Measurements from ENCODE around the gene KIF26A.
"Not testable (repeated sequence)": the region's sequence is repeated elsewhere in the genome, so short reads cannot be mapped to it uniquely, and the experiment has no call there.

The KIF26A gene

DNA sequence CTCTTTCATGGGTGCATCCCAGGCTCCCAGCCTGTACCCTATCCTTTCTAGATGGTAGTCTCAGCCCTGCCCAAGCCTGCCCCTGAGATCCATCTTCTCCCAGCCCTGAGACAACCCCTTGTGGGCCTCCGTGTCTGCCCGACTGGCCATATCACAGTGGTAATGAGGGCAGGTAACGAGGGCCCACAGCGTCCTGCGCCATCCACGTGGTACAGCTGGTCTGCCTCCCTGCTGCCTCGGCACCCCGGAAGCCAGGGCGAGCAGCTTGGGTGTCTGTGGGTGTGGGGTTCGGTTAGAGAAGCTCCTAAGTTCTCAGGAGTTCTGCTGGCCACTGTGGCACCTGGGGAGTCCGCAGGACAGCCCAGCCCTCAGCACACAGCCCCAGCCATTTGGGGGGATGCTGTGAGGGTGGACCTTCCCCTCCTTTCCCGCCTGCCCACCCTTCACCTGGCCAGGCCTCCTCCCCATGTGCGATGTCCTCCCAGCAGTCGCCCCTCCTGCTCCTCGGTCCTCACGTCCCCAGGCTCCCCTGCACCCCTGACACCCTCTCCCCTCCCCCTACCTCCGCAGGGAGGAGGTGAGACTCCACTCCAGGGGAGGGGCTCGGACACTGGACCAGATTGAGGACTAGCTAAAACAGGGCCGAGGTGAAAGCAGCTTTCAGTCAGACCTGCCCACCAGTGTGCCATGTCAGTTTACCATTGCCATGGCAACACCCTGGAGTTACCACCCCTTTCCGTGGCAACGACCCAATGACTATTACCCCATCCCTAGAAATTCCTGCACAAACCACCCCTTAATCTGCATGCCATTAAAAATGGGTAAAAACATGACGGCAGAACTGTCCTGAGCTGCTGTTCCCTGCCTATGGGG, 69.0 kb downstream of the KIF26A start:
- DNase-seq (ENCODE audit: low read depth, low spot score) = no peak

DNA sequence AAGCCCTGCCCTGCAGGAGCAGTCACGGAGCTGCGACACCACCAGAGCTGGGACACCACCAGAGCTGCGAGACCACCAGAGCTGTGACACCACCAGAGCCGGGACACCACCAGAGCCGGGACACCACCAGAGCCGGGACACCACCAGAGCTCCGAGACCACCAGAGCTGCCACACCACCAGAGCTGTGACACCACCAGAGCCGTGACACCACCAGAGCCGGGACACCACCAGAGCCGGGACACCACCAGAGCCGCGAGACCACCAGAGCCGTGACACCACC, 69.6 kb downstream of the KIF26A start:
- not testable (repeated sequence) for DNase-seq (ENCODE audit: low read depth, low spot score)

DNA sequence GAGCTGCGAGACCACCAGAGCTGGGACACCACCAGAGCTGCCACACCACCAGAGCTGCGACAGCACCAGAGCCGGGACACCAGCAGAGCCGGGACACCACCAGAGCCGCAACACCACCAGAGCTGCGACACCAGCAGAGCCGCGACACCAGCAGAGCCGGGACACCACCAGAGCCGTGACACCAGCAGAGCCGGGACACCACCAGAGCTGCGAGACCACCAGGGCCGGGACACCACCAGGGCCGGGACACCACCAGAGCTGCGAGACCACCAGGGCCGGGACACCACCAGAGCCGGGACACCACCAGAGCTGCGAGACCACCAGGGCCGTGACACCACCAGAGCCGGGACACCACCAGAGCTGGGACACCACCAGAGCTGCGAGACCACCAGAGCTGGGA, 69.9 kb downstream of the KIF26A start:
- not testable (repeated sequence) for DNase-seq (ENCODE audit: low read depth, low spot score)

DNA sequence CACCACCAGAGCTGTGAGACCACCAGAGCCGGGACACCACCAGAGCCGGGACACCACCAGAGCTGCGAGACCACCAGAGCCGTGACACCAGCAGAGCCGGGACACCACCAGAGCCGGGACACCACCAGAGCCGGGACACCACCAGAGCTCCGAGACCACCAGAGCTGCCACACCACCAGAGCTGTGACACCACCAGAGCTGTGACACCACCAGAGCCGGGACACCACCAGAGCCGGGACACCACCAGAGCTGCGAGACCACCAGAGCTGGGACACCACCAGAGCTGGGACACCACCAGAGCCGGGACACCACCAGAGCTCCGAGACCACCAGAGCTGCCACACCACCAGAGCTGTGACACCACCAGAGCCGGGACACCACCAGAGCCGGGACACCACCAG, 70.7 kb downstream of the KIF26A start:
- not testable (repeated sequence) for DNase-seq (ENCODE audit: low read depth, low spot score)

DNA sequence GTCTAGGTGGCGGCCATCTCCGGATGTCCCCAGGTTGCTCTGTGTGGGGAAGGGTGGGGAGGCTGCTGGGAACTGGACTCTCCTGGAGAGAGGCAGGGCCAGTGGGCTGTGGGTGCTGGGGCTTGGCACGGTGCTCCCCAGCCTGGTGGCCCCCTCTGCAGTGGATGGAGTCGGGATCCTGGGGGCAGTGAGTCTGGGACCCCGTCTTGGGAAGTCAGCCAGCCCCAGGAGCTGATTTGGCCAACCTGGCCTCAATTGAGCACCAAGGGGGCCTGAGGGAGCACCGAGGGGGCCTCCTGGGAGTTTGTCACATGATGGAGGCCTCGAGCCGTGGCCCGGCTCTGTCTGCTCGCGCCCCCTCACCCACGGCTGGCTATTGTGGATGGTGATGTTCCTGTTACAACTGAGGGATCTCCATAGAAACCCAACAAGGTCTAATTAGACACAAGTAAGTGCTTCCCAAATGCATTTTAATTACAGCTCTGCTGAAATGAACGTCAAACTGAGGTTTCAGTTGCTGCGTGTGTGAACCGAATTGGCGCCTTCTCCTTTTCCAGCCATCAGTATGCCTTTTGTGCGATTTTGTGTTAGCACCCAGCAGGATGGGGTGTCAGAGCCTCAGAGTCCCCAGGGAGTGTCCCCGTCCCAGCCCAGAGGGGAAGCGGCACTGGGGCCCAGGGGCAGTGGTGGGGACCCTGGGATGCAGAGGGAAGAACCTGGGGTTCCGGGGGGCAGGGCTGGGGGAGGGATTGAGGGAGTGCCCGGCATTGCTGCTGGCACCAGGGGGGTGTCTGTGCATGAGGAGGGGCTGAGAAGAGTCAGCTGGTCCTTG, 71.8 kb downstream of the KIF26A start:
- DNase-seq (ENCODE audit: low read depth, low spot score) = no peak

DNA sequence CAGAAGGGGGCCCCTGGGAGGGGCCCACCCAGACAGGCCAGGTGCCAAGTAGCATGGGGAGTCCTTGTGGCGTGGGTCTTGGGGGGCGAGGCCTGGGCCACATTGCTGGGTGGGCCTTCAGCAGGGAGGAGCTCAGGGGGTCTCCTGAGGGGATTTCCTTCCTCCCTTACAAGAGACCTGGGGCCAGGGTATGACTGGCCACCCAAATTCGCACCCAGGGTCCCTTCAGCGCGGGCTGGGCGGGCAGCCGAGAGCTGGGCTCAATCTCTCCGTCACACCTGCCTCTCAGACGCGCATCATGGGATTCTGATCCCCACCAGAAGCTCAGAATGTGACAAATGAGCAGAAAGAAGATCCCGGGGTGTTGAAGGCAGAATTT, 72.4 kb downstream of the KIF26A start:
- DNase-seq (ENCODE audit: low read depth, low spot score) = no peak

DNA sequence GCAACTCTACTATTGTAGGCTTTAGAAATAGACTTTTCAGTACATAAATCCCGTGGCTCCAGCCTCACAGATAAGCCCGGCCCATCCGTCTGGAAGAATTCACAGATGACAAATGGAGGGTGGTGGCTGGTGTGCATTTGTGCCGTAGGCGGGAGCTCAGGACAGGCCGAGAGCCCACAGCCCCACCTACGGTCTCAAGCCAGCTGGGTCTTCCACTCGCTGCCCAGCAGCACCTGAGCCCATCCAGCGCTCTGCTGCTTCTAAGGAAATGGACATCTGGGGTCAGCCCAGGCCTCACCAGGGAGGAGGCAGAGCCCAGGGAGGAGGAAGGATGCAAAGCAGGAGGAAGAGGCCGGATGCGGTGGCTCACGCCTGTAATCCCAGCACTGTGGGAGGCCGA, 72.8 kb downstream of the KIF26A start:
- DNase-seq (ENCODE audit: low read depth, low spot score) = no peak

DNA sequence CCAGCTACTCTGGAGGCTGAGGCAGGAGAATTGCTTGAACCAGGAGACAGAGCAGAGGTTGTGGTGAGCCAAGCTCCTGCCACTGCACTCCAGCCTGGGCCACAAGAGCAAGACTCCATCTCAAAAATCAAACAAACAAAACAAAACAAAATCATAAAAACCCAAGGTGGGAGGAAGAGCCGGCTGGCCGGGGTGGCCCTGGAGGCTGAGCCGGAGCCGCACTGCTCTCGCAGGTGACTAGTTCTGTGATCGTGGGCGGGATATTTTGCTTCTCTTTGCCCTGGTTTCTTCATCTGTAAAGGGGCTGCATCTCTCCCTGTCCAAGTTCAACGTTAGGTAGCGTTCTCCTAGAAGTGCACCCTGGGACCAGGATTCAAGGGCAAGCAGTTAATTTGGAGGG, 73.4 kb downstream of the KIF26A start:
- DNase-seq (ENCODE audit: low read depth, low spot score) = no peak

DNA sequence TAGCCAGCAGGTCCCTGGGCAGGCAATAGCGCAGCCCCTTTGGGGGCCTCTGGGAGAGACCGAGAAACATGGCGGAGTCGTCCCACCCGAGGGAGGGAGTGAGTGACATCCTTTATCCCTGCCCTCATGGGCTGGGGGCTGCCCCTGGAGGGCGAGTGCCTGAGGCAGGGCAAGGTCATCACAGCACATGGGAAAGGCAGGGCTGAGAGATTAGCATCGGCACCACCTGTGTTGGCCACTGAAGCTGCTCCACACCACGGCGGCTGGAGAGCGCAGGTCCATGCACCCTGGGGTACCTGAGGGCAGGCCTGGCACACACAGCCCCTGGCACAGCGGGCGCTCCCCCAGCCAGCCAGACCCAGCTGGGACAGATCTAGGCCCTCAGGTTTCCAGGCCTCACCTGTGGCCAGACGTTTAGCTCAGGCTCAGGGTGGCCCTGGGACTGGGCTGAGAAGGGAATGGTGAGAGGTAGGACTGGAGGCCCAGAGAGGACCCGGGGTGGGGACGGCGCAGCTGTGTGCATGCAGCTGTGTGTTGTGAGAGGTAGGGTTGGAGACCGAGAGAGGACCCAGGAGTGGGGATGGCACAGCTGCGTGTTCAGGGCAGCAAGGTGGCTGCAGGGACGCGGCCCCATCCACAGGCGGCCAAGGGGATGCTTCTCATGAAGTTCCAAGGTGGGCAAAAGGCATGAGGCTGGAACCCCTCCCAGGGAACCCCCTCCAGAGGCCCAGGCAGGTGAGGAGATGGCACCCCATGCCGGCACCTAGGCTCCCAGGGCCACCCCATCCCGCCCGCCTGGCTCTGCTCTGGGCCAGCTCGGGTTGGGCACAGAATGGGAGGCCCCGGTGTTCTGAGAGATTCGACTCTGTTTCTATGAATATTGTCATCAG, 74.1 kb downstream of the KIF26A start:
- no peak for DNase-seq (ENCODE audit: low read depth, low spot score)

DNA sequence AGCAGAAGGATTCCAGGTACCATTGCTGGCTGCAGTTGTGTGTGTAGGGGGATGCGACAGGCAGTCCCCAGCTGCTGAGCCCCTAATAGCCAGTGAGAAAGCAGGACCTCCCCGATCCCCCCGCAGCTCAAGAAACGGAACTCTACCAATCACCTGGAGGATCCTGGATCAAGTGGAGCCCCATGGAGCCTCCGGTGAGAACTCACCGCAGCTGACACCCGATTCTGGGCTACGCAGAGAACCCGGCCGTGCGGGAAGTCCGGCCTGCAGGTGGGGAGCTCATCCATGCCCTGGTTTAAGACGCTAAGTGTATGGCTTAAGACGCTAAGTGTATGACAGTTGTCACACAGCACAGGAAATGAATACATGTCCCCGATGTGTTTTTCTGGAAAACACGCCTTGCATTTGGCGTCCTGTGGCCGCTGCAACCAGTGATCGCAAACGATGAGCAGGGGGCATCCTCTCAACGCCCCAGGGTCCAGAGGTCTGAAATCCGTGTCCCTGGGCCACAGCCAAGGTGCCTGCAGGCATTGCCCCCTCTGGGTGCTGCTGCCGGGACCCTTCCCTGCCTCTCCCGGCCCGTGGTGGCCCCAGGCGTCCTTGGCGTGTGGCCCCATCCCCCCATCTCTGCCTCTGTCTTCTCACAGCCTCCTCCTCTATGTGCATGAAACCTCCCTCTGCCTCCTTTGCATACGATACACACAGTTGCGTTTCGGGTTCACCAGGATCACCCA, 75.1 kb downstream of the KIF26A start:
- no peak for DNase-seq (ENCODE audit: low read depth, low spot score)

DNA sequence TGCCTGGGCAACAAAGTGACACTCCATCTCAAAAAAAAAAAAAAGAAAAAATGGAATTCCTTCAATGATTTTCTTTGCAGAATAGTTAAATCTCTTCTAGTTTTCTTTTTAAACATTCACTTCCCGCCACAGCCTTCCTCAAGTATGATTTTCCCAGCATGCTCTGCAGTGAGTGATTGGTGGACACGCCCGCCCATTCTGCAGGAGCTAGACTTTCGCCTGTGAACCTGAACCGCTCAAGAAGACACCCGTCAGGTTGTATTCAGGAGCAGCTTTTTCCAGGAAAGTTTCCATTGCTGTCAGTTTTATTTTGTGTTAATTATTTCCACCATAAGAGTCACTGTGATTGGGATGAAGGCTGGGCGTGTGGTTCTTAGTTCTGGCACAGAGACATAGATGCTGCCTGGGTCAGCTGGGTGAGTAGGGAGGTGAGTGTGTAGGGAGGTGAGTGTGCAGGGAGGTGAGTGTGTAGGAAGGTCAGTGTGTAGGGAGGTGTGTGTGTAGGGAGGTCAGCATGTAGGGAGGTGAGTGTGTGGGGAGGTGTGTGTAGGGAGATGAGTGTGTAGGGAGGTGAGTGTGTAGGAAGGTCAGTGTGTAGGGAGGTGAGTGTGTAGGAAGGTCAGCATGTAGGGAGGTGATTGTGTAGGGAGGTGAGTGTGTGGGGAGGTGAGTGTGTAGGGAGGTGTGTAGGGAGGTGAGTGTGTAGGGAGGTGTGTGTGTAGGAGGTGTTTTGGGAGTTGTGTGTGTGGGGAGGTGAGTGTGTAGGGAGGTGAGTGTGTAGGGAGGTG, 76.2 kb downstream of the KIF26A start:
- DNase-seq (ENCODE audit: low read depth, low spot score) = no peak

DNA sequence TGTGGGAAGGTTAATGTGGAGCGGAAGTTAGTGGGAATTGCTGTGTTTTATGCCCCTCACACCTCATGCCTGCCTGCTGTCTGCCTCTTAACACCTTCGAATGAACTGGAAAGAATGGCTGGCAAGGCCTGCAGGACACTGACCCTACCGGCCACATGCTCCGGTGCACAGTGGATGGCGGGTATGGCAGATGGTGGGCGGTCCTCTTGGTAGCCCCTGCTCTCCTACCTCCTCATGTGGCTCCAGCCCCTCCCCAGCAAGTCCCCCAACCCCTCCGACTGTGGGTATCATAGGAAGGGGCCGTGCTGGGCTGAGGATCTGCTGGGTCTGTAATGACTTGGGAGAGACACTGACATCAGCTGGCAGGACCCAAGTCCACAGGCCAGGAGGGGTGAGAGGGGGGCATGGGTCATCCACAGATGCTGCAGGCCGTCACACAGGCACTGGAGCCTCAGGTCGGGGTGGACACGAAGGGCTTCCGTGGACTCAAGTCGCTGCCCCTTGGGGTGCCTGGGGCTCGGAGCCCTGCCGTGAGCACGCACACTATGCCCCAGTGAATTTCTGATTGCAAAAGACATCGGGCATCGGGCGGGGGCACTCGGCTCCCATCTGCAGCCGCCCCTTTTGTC, 77.4 kb downstream of the KIF26A start:
- DNase-seq (ENCODE audit: low read depth, low spot score) = no peak

DNA sequence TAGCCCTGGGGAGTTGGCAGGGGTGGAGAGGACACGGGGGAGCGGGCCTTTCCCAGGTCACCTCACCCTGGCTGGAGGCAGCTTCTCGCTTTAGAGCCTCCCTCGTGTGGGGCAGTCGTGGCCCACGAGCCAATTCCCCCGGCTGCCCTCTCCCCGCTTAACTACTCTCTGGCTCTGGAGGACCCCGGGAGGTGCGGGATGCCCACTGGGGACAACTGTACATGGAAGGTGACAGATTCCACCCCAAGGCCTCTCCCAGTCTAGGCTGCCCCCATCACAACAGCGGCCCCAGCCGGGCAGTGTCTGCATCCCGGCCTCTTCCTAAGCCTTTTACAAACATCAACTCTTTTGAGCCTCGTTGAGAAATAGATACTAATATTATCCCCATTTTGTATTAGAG, 78.1 kb downstream of the KIF26A start:
- no peak for DNase-seq (ENCODE audit: low read depth, low spot score)

DNA sequence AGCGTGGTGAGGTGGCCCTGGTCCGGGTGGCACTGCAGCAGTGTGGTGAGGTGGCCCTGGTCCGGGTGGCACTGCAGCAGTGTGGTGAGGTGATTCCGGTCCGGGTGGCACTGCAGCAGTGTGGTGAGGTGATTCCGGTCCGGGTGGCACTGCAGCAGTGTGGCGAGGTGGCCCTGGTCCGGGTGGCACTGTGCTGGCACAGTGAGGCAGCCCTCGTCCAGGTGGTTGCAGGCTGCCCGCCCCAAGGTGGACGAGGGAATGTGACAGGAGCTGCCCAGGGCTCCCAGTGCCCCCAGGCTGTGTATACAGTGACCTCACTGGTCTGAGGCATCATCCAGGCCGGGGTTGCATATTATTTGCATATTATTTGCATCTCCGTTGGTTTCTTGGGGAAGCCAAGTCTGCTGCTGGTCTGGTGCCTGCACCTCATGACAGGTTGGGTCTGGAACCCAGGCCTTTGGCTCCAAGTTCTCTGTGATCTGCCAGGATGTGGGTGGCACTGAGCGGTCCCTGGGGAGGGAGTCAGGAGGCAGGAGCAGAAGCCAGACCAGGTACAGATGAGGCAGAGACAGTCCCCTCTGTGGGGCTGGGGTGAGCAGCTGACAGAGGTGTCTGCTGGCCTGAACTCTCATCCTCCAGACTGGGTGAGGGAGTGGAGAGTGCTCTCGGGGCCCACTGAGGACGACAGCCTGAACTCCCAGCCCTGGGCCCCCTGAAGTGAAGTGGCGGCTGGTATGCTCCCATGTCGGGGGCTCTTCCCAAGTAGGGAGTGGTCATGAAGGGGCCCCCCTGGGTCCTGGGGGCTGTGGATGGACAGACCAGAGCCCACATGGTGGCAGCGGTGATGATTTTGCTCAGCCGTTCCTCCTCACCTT, 79.3 kb downstream of the KIF26A start:
- no peak for DNase-seq (ENCODE audit: low read depth, low spot score)

DNA sequence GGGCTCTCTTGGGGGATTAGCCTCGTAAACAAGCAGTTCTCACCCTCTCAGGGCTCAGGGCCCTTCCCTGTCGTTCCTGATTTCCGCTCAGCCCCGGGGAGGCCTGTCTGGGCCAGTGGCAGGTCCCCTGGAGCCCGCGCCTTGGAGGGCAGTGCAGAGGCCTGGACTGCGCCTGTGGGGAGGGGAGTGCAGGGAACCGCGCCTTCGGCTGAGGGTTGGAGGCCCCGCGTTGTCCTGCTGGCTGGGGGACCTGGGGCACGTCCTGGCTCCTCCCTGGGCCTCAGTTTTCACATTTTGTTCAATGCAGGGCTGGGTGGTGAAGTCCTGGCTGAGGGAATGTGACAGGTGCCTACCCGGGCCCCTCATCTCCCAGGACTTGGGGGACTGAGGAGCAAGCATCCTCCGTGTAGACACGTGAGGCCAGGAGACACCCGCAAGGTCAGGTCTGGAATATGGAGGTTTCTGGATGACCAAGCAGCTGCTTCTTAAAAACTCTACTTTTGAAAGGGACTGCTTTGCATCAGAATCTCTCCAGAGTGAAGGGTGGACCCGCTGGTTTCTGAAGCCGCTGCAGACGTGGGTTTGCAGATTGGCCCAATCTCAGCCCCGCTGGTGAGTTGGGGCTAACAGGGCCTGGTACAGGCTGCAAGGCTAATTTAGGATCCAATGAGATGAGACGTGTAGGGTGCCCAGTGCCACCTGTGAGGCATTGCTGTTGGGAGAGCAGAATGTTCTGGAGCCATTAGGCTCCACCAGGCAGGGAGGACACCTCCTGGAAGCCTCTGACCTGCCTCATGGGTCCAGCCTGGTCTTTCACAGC, 80.2 kb downstream of the KIF26A start:
- DNase-seq (ENCODE audit: low read depth, low spot score) = no peak

DNA sequence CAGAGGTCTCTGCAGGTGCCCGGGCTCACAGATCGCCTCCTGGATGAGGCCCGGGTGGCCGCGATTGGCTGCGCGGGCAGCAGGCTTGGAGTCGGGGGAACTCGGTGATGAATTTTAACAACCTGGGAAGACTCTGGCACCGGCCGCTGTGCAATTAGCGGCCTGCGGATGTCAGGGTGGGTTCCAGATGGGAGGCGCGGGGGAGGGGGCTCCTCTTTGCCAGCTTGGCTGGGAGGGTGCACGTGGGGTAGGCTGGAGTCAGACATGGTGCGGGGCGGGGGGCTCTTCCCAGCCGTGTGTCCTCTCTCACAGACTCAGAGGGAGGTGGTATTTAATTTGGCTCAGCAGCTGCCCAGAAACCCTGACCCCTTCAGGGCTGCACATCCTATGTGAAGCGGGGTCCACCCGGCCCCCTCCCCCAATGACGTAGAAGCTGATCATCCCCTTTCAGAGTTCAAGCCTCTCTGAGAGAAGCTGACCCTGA, 81.4 kb downstream of the KIF26A start:
- DNase-seq (ENCODE audit: low read depth, low spot score) = no peak

DNA sequence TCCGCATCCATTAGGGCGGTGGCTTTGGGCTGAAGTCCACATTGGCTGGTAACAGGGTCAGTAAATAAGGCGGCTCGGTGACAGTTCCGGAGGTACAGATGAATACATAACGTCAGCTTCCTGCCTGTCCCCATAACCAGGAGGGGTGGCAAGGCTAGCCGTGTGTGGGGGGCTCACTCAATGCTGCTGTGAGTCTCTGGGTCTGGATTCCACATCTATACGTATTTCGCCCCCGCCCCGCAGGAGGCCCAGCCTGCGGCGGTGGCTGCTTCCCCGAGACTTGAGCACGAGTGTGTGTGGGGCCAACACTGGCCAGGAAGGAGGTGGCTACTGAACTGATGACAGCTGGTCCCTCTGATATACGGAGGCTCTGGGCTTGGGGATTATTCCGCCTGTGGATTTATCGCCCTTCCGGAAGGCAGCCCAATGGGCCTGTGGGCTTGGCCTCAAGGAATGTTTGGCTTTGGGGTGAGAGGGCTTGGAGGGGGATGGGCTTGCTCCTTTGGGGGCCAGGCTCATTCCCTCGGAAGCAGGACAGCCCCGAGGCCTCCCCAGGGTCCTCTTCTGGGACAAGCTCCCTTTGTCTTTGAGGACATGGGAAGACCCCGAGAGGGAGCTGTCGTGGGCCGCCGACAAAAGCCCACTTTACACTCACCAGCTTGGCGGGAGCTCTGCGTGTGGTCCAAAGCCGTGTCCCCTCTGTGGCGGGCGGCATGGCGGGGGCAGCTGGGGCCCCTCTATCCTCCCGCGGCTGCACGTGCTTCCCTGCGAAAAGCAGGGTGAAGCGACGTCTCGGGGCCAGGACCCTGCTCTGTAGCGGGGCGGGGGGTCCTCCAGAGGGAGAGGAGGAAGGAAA, 82.1 kb downstream of the KIF26A start:
- no peak for DNase-seq (ENCODE audit: low read depth, low spot score)

Data from iPS DF 19.7 (cell line).